Posterior vena cava (tissue), 2 donors: ENCODE results near the gene ADPRM. TPM values are rescaled to one million over a fixed set of nuclear protein-coding genes. Genes with fewer than 3 reads are reported as not detected.

Experiments used
- DNase-seq: peaks from one replicate; pipeline ENCODE4 v3.0.0-alpha.2; 2020; ENCODE audit warnings: low spot score
- intact Hi-C, 2 donors: fragments of 100-400 bp; cut with DNase I; formaldehyde crosslinking; loops; one replicate each; pipeline versions ENCODE4 v1.14.1 to v1.14.2; 2022 to 2023
- total RNA-seq, 2 donors: library from RNA; stranded (reverse); fragmentation: NEBNext Ultra II Directional; extraction: Animal tissue kit (Norgen Biotek cat#: 25700); gene quantifications; one replicate each; pipeline ENCODE4 v1.2.1, GENCODE V29; 2021
- donor health status: DM: yes; HTN: yes; CAD: no.
- donor health status: DM: yes; HTN: yes; CAD: no.

Gene ADPRM
- total RNA-seq, 2 donors from 2014 or later: 8.5 to 12.0 TPM

DNA sequence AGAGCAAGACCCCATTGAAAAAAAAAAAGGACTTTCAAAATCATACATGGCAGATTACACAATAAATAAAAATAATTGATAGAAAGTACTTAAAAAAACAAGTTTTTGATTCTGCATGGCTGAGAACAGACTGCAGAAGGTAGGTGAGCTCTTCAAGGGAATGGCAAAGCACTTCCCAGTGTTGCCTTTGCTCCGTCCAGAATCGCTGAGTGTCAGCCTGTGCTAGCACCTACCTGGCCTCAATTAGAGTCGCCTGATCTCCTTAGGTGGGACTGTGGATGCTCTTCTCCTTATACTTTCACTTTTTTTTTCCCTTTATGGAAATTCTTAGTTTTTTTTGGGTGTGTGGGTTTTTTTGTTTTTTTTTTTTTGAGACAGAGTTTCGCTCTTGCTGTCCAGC lies 38.4 kb downstream of the ADPRM start:
- intact Hi-C loops: no loop called here
- no peak for DNase-seq

DNA sequence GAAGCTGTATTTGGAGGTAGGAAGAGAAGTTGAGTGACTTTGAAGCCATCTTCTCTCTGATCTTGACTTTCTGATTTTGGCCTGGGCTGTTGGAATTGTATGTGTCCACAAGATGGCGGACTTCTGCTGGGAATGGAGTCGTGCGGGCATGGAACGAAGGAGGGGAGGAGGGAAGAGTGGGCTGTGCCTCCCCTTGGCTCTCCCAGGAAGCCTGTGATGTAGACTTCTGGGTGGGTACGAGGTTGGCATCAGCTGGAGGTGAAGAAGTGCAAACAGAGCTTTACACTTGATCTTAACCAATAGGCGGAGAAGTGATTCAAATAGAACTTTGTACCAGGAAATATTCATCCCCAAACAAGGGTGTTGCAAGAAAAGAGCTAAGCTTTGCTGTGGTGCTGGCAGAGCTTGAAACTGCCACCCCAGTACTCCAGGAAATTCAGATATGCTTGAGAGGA lies 39.8 kb downstream of the ADPRM start:
- peak; percentile 76 for DNase-seq
- intact Hi-C loops: no loop called here

DNA sequence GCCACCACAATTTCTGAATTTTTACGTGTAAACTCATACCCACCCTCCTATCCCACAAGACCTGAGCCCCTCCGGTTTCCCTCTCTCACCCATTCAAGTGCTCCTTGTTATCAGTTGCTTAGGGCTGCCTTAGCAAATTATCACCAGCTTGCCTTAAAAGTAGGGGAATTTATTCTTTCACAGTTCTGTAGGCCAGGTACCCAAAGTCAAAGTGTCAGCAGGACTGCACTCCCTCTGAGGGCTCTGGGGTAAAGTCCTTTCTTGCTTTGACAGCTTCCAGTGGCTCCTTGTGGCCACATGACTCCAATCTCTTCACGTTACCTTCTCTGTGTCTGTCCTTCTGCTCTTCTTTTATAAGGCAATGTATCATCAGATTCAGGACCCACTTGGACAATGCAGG lies 40.3 kb downstream of the ADPRM start:
- intact Hi-C loops: loop anchor here in 1 of 2 donors (2.0 kb wide), 1 partner anchor 107 kb away; no protein-coding TSS in a partner anchor
- DNase-seq: no peak

DNA sequence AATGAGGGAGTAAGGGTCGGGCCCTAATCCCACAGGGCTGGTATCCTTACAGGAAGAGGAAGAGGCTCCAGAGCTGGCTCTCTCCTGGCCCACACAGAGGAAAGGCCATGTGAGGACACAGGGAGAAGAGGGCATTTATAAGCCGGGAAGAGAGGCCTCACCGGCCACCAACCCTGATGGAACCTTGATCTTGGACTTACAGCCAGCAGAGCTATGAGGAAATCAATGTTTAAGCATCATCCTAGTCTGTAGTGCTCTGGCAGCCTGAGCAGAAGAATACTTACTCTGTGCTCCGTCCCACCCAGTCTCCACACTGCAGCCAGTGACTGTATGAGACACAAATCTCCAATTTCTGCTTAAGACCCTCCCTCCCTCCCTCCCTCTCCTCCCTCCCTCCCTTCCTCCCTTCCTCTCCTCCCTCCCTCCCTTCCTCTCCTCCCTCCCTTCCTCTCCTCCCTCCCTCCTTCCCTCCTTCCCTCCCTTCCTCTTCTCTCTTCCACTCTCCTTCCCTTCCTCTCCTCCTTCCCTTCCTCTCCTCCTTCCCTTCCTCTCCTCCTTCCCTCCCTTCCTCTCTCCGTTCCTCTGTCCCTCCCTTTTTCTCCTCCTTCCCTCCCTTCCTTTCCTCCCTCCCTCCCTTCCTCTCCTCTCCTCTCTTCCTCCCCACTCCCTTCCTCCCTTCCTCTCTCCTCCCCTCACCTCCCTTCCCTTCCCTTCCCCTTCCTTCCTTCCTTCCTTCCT lies 41.3 kb downstream of the ADPRM start:
- intact Hi-C loops: loop anchor here in 1 of 2 donors (2.0 kb wide), 1 partner anchor 106 kb away; no protein-coding TSS in a partner anchor
- peak; percentile 51 for DNase-seq

GRCh38 chr17:10739386-10739785 lies 42.0 kb downstream of the ADPRM start:
- intact Hi-C loops: loop anchor here in 1 of 2 donors (2.0 kb wide), 1 partner anchor 105 kb away; no protein-coding TSS in a partner anchor

DNA sequence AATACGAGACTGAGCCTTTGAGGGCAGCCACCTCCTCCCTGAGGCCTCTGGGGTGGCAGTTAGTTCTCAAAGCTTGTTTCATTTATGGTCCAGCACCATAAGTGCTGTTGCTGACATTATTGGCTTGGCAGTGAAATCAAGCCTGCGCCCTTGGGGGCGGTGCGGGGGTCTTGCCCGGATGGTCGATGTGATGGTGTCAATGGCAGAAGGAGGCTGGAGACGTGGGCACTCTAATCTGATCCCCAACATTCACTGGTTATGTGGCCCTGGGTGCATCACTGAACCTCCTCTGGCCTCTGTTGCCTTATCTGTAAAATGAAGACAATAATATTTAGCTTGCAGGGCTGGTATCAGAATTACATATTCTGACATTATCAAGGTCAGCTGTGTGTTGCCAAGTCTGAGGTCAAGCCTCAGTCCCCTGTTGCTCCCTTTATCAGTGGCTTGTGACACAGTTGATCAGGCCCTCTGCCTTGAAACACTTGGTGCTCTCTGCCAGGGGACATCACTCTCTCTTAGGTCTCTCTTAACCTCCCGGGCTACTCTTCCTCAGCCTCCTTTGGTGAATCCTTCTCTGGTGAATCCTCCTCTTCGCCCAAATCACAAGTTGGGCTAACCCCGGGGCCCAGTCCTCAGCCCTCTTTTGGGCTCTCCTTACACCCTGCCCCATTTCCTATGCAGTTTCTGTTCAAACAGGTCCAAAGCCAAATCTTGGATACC lies 44.2 kb downstream of the ADPRM start:
- intact Hi-C loops: no loop called here
- DNase-seq: peak; percentile 61

More at GRCh38 chr17:10739386-10739785, 42.0 kb downstream of the ADPRM start:
- DNase-seq: peak; percentile 36

DNA sequence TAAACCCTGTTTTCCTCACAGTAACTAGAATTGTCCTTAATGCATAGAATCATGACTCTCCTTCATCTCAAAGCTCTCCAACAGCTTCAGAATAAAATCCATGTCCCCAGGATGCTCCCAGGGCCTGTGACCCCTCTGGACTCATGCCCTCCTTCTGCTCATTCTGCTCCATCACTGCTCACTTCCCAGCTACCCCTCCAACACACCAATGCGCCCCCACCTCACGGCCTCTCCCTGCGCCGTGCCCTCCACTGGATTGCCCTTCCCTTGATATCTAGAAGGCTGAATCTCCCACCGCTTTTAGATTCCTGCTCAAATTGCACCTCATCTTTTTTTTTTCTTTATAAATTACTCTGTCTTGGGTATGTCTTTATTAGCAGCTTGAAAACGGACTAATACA lies 45.0 kb downstream of the ADPRM start:
- intact Hi-C loops: no loop called here
- DNase-seq: peak; percentile 13

DNA sequence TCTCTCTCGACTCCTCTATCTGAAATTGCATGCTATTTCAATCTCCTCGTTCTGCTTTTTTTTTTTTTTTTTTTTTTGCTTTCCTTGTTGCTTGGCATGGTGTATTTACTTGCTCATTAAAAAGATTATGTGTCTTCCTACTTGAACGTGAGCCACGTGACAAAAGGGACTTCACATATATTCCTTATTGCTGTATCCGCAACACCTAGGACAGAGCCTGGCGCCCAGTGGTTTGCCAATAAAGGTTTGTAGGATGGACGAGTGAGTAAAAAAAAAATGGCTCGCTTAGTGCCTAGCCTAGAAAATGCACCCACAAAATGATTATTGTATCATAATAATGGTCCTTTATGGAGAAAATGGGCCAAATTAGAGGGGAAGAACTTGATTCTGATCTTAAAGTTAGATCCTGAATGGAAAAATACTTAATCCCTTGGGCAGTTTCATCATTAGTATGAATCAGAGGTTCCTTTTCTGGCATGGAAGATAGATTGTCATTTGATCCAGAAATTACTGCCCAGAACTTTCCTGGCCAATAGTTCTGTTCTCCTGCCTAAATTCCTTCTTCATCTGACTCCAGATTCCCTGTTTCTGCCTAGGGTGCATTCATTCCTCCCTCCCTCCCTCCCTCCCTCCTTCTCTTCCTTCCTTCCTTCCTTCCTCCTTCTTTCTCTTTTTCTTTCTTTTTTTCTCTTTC lies 46.1 kb downstream of the ADPRM start:
- peak; percentile 32 for DNase-seq
- intact Hi-C loops: no loop called here

- no peak for DNase-seq
- intact Hi-C loops: no loop called here
These were observed 47.2 kb downstream of the ADPRM start for GRCh38 chr17:10744501-10745000.

DNA sequence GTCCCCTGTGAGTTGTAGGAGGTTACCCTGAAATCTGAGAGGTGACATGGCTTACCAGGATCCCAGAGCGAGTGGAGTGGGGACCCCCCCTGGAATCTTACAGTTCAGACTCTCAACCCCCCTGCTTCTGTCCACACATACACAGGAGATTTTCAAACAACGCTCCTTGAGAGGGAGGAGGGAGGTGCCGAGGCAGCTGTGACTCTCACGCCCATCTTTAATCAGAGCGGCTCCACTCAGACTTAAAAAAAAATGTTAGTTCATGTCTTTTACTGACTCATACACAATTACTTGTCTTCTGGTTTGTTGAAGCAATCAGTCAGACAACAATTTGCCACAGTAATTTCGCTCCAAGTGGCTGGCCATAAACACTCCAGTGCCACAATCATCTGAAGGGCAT lies 47.8 kb downstream of the ADPRM start:
- intact Hi-C loops: no loop called here
- peak; percentile 56 for DNase-seq

DNA sequence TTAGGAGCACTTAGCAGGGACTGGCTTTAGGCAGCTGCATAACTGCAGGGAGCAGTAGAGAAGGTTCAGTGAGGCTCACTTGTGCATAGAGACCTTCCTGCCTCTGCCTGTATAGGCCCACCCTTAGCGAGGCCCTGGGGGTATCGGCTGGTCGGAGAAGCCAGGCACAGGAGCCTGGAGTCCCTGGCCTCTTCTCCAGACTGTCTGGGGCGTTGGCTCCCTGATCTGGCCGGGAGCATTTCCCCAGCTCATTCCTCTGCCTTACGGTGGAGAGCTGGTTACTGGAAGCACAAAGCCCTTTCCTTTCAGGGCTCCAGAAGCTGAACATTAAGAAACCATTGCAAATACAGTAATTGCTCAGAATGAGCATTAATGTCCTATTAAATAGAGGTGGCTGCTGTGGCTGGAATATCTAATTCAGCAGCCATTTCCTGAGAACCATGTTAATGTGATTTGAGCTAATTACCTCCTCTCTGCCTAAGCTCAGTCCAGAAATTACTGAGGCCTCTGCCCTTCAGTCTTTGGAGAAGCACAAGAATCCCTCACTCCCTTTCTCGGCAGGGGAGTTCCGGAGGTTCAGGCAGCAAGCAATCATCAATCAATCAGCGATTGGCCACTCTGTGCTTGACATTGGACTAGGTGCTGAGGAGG lies 51.3 kb downstream of the ADPRM start:
- intact Hi-C loops: no loop called here
- no peak for DNase-seq

GRCh38 chr17:10750210-10750609 lies 52.8 kb downstream of the ADPRM start:
- intact Hi-C loops: no loop called here

DNA sequence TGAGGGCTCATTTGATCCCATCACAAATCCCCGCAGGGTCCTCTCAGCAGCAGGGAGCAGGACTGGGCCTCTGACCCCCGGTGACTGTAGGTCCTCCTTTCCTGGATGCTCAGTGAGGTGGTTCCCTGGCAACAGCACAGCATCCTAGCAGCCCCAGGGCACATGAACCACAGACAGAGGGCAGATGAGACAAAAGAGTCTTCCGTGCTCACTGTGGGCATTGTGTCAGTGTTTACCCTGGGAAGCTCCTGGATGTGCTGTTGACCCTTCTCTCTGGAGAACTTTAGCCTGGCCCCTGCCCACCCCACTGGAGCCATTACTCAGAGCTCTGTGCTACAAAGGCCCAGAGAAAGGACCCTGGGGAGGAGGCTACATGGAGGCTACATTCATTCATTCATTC lies 54.2 kb downstream of the ADPRM start:
- DNase-seq: no peak
- intact Hi-C loops: no loop called here

More at GRCh38 chr17:10750210-10750609, 52.8 kb downstream of the ADPRM start:
- no peak for DNase-seq

GRCh38 chr17:10752696-10753095 lies 55.3 kb downstream of the ADPRM start:
- DNase-seq: no peak
- intact Hi-C loops: no loop called here

- intact Hi-C loops: no loop called here
- no peak for DNase-seq
These were observed 56.7 kb downstream of the ADPRM start for GRCh38 chr17:10754109-10754508.

DNA sequence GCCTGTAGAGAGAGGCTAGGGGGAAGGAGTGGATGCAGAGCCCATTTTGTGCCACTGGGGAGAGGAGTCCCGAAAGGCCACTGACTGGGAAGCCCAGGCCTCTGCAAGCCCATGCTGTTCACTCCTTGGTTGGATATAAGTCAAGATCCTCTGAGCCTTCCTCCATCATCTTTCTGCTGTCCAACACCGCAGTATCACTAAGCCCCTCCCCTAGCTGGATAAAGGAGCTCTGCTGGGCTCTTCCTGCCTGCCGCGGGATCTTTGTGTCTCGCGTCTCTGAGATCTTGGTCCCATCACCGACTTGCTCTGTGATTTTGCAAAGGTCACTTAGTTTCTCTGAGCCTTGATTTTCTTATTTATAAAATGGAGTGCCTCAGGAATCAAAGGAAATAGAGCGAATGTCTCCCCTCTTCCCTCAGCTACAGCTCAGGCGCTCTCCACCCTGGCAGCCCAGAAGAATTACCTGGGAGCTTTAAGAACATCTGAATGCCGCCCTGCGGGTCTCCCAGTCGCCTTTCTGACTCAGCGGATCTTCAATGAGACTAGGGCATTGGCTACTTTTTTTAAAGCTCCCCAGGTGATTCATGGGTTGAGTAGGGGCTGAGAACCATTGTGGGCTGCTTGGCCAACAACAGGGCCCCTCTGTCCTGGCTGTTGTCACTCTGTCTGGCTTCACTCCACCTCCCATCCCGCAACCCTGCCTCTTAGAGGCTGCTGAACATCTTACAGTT lies 57.6 kb downstream of the ADPRM start:
- no peak for DNase-seq
- intact Hi-C loops: no loop called here

- no peak for DNase-seq
- intact Hi-C loops: no loop called here
These were observed 58.3 kb downstream of the ADPRM start for GRCh38 chr17:10755592-10756127.

- intact Hi-C loops: no loop called here
- DNase-seq: no peak
These were observed 58.8 kb downstream of the ADPRM start for GRCh38 chr17:10756185-10756584.
